Caco-2 (cell line): ENCODE measurements around the gene SCAPER. TPM values are rescaled to one million over a fixed set of nuclear protein-coding genes. Genes with fewer than 3 reads are reported as not detected.

ENCODE experiments used
- BruUV-seq: library from RNA; stranded (reverse); fragments of 400-500 nt; replicated peaks from 2 replicates; lab custom pipeline; 2021; lab: Mats Ljungman, UMichigan
- CTCF ChIA-PET: fragments of 300-600 bp; sonication (Branson Sonifier 250); formaldehyde crosslinking; loops from one replicate; lab custom pipeline; 2022; ENCODE audit warnings: antibody characterized with exemption; lab: Charles Lee
- POLR2A ChIA-PET: fragments of 300-600 bp; sonication (Branson Sonifier 250); formaldehyde crosslinking; loops from one replicate; lab custom pipeline; 2022; ENCODE audit warnings: antibody characterized with exemption; lab: Charles Lee
- DNase-seq, 2 experiments: peaks; one replicate each; pipeline versions ENCODE4 v3.0.0 to v3.0.0-alpha.2; 2020 to 2022
- H3K27me3 ChIP-seq: replicated peaks from 2 replicates; pipeline ENCODE4 v1.6.0; 2011; ENCODE audit warnings: low read length; ENCODE audit not compliant: control insufficient read depth, insufficient read depth
- H3K36me3 ChIP-seq: 2 replicates; pipeline ENCODE4 v1.5.1; 2011; ENCODE audit warnings: low read length; ENCODE audit not compliant: control insufficient read depth, insufficient read depth
- H3K4me1 ChIP-seq: fragments of 250-450 bp; sonication (Bioruptor Pico); 2 replicates; pipeline ENCODE4 v1.5.1; 2020; ENCODE audit warnings: mild to moderate bottlenecking
- H3K4me3 ChIP-seq: 2 replicates; pipeline ENCODE4 v1.5.1; 2011; ENCODE audit warnings: low read depth, mild to moderate bottlenecking, control low read depth, low read length
- H3K9me3 ChIP-seq: fragments of 250-450 bp; sonication (Bioruptor Pico); 2 replicates; pipeline ENCODE4 v1.5.1; 2020; ENCODE audit warnings: mild to moderate bottlenecking, moderate library complexity
- H3K27ac Mint-ChIP-seq: one replicate; pipeline ENCODE4 v1.8.0; 2022; ENCODE audit warnings: mixed read lengths; ENCODE audit not compliant: unreplicated experiment
- H3K27me3 Mint-ChIP-seq: one replicate; pipeline ENCODE4 v1.8.0; 2022; ENCODE audit warnings: mixed read lengths; ENCODE audit not compliant: insufficient read depth, unreplicated experiment
- H3K36me3 Mint-ChIP-seq: one replicate; pipeline ENCODE4 v1.8.0; 2022; ENCODE audit warnings: mild to moderate bottlenecking, mixed read lengths; ENCODE audit not compliant: insufficient read depth, unreplicated experiment
- H3K4me1 Mint-ChIP-seq: one replicate; pipeline ENCODE4 v1.8.0; 2022; ENCODE audit warnings: low read depth, mixed read lengths; ENCODE audit not compliant: unreplicated experiment
- H3K4me3 Mint-ChIP-seq: one replicate; pipeline ENCODE4 v1.8.0; 2022; ENCODE audit warnings: mild to moderate bottlenecking, moderate library complexity, mixed read lengths; ENCODE audit not compliant: unreplicated experiment
- H3K9me3 Mint-ChIP-seq: one replicate; pipeline ENCODE4 v1.8.0; 2022; ENCODE audit warnings: mixed read lengths; ENCODE audit not compliant: unreplicated experiment
- intact Hi-C: fragments of 100-400 bp; cut with micrococcal nuclease; formaldehyde crosslinking; loops from one replicate; pipeline ENCODE4 v1.10.0; 2022; ENCODE audit not compliant: unreplicated experiment
- total RNA-seq: library from RNA; stranded (reverse); gene quantifications from 2 replicates; pipeline ENCODE4 v1.2.3, GENCODE V29; 2022
- TF ChIP-seq, protein P1 (sequence below), 2 experiments: fragments of 200-600 bp in 1 of 2; IDR thresholded peaks; 1 replicate in 1 of 2; 2 replicates in 1 of 2; pipeline versions ENCODE4 v1.5.1 to v1.8.0; 2011 to 2022; ENCODE audit warnings: antibody characterized with exemption in 1 of 2, control low read depth in 1 of 2, inconsistent platforms in 1 of 2, low read depth in 1 of 2, low read length in 1 of 2, mild to moderate bottlenecking in 1 of 2, moderate library complexity in 1 of 2; ENCODE audit not compliant: insufficient read depth in 1 of 2, severe bottlenecking in 1 of 2, unreplicated experiment in 1 of 2

SCAPER gene
- total RNA-seq, 1 experiment from 2014 or later: 24.6 TPM

DNA sequence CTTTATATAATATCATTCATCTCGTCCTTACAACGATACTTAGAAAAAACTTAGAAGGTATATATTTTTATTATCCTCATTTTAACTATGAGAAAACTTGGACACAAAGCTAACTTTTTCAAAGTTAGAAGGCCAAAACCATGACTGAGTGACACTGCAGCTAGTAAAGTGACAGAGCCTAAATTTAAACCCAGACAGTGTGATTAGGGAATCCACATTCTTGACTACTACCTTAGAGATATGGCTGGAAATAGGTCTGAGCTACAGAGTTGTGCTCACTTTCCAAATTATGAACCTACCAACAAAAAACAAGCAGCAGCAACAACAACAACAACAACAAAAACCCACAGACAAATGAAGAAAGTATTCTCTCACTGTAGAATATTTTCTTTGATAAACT lies 236.2 kb downstream of the SCAPER start:
- intact Hi-C loops: no loop called here

DNA sequence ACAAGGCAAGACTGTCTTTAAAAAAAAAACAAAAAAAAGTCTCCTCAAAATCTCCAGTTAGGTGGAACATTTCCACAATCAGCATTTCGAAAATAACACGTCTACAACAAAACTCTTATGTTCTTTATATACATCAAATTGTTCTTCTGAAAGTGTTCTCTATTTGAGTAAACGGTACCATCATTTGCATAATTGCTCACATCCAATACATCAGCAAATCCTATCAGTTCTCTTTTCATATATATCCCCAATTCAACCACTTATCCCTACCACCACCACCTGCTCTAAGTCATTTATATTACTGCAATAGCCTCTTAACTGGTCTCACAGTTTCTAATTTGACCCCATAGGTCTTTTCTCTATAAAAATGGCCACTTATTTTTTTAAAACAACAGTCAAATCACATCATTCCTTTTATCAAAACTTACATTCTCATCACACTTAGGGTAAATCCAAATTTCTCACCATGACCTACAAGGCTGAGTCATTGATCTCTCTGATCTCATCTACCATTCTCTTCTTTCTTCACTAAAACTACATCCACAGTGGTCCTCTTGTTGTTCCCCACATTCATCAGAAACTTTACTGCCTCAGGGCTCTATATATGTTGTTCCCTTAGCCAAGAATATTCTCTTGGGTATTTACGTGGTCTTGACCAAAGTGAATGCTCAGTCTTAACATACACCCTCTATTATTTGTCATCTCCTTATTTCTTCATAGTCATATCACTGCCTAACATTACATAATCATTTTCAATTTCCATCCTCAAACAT lies 237.0 kb downstream of the SCAPER start:
- H3K27me3 ChIP-seq: no peaks in the 10 kb centered on the region
- POLR2A ChIA-PET: no interaction called here
- intact Hi-C loops: no loop called here
- Mint-ChIP-seq H3K4me1 (no peaks in the 10 kb centered on the region), H3K4me3 (no peak overlapping the region), H3K36me3 (peaks cover 6% of the 10 kb centered on the region), H3K27me3 (no peaks in the 10 kb centered on the region), H3K27ac (no peak overlapping the region), H3K9me3 (no peaks in the 10 kb centered on the region)
- DNase-seq: no peak
- H3K4me1 ChIP-seq: no peaks in the 10 kb centered on the region
- no peaks in the 10 kb centered on the region for H3K36me3 ChIP-seq
- TF ChIP-seq, protein P1, sequence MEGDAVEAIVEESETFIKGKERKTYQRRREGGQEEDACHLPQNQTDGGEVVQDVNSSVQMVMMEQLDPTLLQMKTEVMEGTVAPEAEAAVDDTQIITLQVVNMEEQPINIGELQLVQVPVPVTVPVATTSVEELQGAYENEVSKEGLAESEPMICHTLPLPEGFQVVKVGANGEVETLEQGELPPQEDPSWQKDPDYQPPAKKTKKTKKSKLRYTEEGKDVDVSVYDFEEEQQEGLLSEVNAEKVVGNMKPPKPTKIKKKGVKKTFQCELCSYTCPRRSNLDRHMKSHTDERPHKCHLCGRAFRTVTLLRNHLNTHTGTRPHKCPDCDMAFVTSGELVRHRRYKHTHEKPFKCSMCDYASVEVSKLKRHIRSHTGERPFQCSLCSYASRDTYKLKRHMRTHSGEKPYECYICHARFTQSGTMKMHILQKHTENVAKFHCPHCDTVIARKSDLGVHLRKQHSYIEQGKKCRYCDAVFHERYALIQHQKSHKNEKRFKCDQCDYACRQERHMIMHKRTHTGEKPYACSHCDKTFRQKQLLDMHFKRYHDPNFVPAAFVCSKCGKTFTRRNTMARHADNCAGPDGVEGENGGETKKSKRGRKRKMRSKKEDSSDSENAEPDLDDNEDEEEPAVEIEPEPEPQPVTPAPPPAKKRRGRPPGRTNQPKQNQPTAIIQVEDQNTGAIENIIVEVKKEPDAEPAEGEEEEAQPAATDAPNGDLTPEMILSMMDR (IDR thresholded peaks at IDR 0.05; ENCODE audit: insufficient read depth in 1 of 2, low read depth in 1 of 2, low read length in 1 of 2, severe bottlenecking in 1 of 2, unreplicated experiment in 1 of 2): no peak
- BruUV-seq: no TSS peak
- CTCF ChIA-PET: no interaction called here
- H3K9me3 ChIP-seq: no peaks in the 10 kb centered on the region
- H3K4me3 ChIP-seq: no peak overlapping the region

More for the DNA sequence above, 236.2 kb downstream of the SCAPER start:
- TF ChIP-seq, protein P1 (IDR thresholded peaks at IDR 0.05; ENCODE audit: insufficient read depth in 1 of 2, low read depth in 1 of 2, low read length in 1 of 2, severe bottlenecking in 1 of 2, unreplicated experiment in 1 of 2): no peak
- H3K27ac Mint-ChIP-seq: no peak overlapping the region
- Histone ChIP-seq H3K9me3 (no peaks in the 10 kb centered on the region), H3K4me1 (no peaks in the 10 kb centered on the region), H3K4me3 (no peak overlapping the region), H3K36me3 (no peaks in the 10 kb centered on the region), H3K27me3 (no peaks in the 10 kb centered on the region)
- H3K9me3 Mint-ChIP-seq: no peaks in the 10 kb centered on the region
- DNase-seq: no peak
- no TSS peak for BruUV-seq
- ChIA-PET CTCF (no interaction called here), POLR2A (no interaction called here)
- H3K4me3 Mint-ChIP-seq: no peak overlapping the region
- H3K27me3 Mint-ChIP-seq: no peaks in the 10 kb centered on the region
- peaks cover 5% of the 10 kb centered on the region for H3K36me3 Mint-ChIP-seq
- no peaks in the 10 kb centered on the region for H3K4me1 Mint-ChIP-seq

DNA sequence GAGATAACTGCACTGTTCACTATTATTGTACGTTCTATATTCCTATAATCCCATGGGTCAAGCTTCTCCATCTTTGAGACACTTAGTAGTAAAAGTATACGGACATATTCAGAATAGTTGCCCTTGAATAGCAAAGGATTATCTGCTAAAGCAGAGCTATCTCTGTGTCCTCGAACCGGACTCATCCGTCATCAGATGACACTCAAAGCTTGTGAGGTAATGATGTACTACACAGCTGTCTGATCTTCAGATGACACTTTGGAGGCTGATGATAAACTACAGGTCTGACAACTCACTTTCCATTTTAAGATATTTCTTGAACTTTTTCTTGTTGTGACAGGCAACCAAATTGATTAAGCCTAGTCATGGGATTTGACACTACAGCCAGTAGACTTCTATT lies 240.2 kb downstream of the SCAPER start:
- H3K36me3 Mint-ChIP-seq: peaks cover 6% of the 10 kb centered on the region
- CTCF ChIA-PET: no interaction called here
- H3K9me3 Mint-ChIP-seq: no peaks in the 10 kb centered on the region
- intact Hi-C loops: no loop called here
- TF ChIP-seq, protein P1 (IDR thresholded peaks at IDR 0.05; ENCODE audit: insufficient read depth in 1 of 2, low read depth in 1 of 2, low read length in 1 of 2, severe bottlenecking in 1 of 2, unreplicated experiment in 1 of 2): no peak
- Histone ChIP-seq H3K4me1 (no peaks in the 10 kb centered on the region), H3K27me3 (no peaks in the 10 kb centered on the region), H3K9me3 (no peaks in the 10 kb centered on the region), H3K36me3 (no peaks in the 10 kb centered on the region), H3K4me3 (no peak overlapping the region)
- H3K27me3 Mint-ChIP-seq: no peaks in the 10 kb centered on the region
- POLR2A ChIA-PET: no interaction called here
- no TSS peak for BruUV-seq
- H3K4me3 Mint-ChIP-seq: no peak overlapping the region
- no peaks in the 10 kb centered on the region for H3K4me1 Mint-ChIP-seq
- no peak overlapping the region for H3K27ac Mint-ChIP-seq
- no peak for DNase-seq
